ENCODE results near the gene FAIM2.

DNA sequence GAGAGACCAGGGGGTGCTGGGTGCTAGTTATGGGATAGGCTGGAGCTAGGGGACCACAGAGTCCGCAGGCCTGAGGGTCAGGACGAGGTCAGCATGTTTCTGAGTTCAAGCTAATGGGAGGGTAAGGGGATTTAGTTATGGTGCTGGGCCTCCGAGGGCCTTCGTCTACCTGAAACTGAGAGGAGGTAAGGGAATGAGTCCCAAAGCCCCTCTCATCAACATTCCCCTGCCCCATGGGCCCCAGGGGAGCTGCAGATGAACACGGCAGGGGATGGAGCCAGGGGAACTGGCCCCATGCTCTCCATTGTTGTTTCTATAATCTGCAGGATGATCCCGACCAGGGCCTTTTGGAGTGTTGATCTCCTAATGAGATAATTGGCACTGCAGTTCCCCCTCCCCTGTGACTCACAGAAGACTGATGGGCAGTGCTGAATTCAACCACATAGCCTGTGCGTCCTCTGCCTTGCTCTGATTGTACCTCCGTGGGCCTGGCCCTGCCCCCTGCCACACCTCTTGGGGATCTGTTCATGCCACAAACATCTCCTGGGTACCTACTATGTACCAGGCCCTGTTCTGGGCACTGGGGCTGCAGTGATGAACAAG, 21.4 kb downstream of the FAIM2 start:
- TF ChIP-seq, protein P1, sequence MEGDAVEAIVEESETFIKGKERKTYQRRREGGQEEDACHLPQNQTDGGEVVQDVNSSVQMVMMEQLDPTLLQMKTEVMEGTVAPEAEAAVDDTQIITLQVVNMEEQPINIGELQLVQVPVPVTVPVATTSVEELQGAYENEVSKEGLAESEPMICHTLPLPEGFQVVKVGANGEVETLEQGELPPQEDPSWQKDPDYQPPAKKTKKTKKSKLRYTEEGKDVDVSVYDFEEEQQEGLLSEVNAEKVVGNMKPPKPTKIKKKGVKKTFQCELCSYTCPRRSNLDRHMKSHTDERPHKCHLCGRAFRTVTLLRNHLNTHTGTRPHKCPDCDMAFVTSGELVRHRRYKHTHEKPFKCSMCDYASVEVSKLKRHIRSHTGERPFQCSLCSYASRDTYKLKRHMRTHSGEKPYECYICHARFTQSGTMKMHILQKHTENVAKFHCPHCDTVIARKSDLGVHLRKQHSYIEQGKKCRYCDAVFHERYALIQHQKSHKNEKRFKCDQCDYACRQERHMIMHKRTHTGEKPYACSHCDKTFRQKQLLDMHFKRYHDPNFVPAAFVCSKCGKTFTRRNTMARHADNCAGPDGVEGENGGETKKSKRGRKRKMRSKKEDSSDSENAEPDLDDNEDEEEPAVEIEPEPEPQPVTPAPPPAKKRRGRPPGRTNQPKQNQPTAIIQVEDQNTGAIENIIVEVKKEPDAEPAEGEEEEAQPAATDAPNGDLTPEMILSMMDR (IDR thresholded peaks at IDR 0.05), result no peak
- TF ChIP-seq POLR2A (IDR thresholded peaks at IDR 0.05) (no peak), EP300 (IDR thresholded peaks at IDR 0.05) (no peak)
